ENCODE results near the gene DRAP1. TPM values are rescaled to one million over a fixed set of nuclear protein-coding genes. Genes with fewer than 3 reads are reported as not detected.

DRAP1 gene
- total RNA-seq, 1 experiment from 2014 or later = 114 TPM

DNA sequence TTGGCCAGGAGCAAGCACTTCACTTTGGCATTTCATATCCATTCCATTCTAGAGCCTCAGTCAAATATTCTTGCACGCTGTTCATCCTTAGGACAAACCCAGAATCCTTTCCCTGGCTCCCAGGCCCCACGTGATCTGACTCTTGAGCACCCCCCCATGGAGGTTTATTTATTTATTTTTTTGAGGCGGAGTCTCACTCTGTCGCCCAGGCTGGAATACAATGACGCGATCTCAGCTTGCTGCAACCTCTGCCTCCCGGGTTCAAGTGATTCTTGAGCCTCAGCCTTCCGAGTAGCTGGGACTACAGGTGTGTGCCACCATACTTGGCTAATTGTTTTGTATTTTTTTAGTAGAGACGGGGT is 13.3 kb downstream of the DRAP1 start:
- Mint-ChIP-seq H3K27me3 (ENCODE audit: low read depth) (no peaks in the 10 kb centered on the region), H3K4me3 (peak overlapping the region; percentile 22; the same call in 1 of the 2 replicates), H3K9me3 (no peaks in the 10 kb centered on the region), H3K27ac (no peak overlapping the region; the same call in 1 of the 2 replicates), H3K4me1 (peaks cover 21% of the 10 kb centered on the region), H3K36me3 (no peaks in the 10 kb centered on the region)
- DNase-seq (ENCODE audit: low spot score) (peak; percentile 37), ATAC-seq (peak; percentile 75)
- POLR2A ChIA-PET = interaction anchor here (1.0 to 1.2 kb wide), 2 partner anchors 14 to 73 kb away, joined by 4 to 6 read pairs; partner anchors contain the start of gene MUS81
- TF ChIP-seq ZSCAN18 (CRISPR knock-in tag; IDR thresholded peaks at IDR 0.05) (no peak), ZNF138 (CRISPR knock-in tag; conservative IDR thresholded peaks at IDR 0.05) (no peak), SP1 (CRISPR knock-in tag; conservative IDR thresholded peaks at IDR 0.05) (no peak), ZNF423 (CRISPR knock-in tag; IDR thresholded peaks at IDR 0.05) (no peak), RORB (CRISPR knock-in tag; IDR thresholded peaks at IDR 0.05) (no peak), GTF2I (CRISPR knock-in tag; conservative IDR thresholded peaks at IDR 0.05) (no peak), JUN (CRISPR knock-in tag; IDR thresholded peaks at IDR 0.05) (no peak), USF2 (CRISPR knock-in tag; IDR thresholded peaks at IDR 0.05) (peak; percentile 88), ZNF121 (CRISPR knock-in tag; IDR thresholded peaks at IDR 0.05) (0 out of 2 replicates have a peak, but pooled peaks have one; percentile 8), ATF1 (CRISPR knock-in tag; IDR thresholded peaks at IDR 0.05) (no peak), JAZF1 (CRISPR knock-in tag; IDR thresholded peaks at IDR 0.05) (no peak), CREM (CRISPR knock-in tag; IDR thresholded peaks at IDR 0.05) (no peak), ZNF671 (CRISPR knock-in tag; IDR thresholded peaks at IDR 0.05) (no peak), KAT7 (CRISPR knock-in tag; IDR thresholded peaks at IDR 0.05; ENCODE audit: borderline replicate concordance) (no peak)
- TF ChIP-seq, protein P1, sequence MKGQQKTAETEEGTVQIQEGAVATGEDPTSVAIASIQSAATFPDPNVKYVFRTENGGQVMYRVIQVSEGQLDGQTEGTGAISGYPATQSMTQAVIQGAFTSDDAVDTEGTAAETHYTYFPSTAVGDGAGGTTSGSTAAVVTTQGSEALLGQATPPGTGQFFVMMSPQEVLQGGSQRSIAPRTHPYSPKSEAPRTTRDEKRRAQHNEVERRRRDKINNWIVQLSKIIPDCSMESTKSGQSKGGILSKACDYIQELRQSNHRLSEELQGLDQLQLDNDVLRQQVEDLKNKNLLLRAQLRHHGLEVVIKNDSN (CRISPR knock-in tag; IDR thresholded peaks at IDR 0.05) = peak; percentile 89
- TF ChIP-seq, protein P2, sequence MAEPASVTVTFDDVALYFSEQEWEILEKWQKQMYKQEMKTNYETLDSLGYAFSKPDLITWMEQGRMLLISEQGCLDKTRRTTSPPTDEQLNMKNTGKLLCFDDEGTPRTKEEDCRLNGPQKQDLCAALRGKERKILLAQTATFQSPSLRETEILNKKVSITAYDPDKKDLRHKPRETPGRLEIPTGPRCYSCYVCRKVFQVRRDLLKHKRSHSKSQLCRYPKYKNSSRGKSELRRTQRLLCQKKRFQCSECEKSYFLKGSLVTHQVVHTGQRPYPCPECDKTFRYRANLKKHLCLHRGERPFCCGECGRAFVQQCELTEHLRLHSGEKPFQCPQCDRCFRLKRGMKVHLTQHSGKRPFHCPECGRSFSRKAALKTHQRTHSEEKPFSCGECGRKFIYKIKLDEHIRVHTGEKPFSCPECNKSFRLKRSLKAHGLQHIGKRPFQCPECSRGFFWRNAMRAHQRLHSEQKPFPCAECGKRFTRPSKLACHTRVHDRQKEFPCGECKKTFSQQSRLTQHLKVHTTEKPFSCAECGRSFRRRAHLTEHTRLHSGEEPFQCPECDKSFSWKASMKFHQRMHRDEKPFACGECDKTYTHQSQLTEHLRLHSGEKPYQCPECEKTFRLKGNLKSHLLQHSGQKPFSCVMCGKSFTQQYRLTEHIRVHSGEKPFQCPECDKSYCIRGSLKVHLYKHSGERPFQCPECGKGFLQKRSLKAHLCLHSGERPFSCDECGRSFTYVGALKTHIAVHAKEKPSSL (CRISPR knock-in tag; conservative IDR thresholded peaks at IDR 0.05) = no peak
- CTCF ChIA-PET = interaction anchor here (0.6 to 3.7 kb wide), 18 partner anchors 11 to 153 kb away, joined by 3 to 24 read pairs (median 8); partner anchors contain the start of genes C11orf68, CCDC85B, FIBP and MUS81

DNA sequence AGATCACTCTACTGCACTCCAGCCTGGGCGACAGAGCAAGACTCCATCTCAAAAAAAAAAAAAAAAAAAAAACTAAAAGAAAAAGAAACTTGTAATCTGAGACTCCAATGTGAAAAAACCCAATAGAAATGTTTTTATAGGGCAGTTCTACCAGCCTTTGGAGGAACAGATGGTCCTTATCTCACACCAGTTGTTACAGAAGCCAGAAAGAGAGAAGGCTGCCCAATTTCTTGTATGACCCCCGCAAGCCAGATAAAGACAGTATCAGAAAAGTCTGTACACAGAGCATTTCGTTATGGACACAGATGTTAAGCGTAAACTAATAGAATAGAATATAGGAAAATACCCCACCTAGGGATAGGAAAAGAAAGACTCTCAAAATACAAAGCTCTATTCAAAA is 14.8 kb downstream of the DRAP1 start:
- ChIA-PET CTCF (interaction anchor here (0.6 to 1.2 kb wide), 3 partner anchors 13 to 75 kb away, joined by 3 to 4 read pairs (median 3); partner anchors contain the start of gene FIBP), POLR2A (no interaction called here)
- Mint-ChIP-seq H3K4me1 (peaks cover 30% of the 10 kb centered on the region), H3K27me3 (ENCODE audit: low read depth) (no peaks in the 10 kb centered on the region), H3K36me3 (no peaks in the 10 kb centered on the region), H3K27ac (no peak overlapping the region), H3K4me3 (no peak overlapping the region), H3K9me3 (no peaks in the 10 kb centered on the region)
- DNase-seq (ENCODE audit: low spot score) (no peak), ATAC-seq (no peak)
- TF ChIP-seq SMAD3 (CRISPR knock-in tag; IDR thresholded peaks at IDR 0.05; ENCODE audit: borderline replicate concordance) (no peak), AR (CRISPR knock-in tag; IDR thresholded peaks at IDR 0.05) (no peak), GABPB1 (CRISPR knock-in tag; IDR thresholded peaks at IDR 0.05) (no peak), HMGA2 (CRISPR knock-in tag; IDR thresholded peaks at IDR 0.05) (no peak), ZSCAN18 (CRISPR knock-in tag; IDR thresholded peaks at IDR 0.05) (no peak)
- TF ChIP-seq, protein P3, sequence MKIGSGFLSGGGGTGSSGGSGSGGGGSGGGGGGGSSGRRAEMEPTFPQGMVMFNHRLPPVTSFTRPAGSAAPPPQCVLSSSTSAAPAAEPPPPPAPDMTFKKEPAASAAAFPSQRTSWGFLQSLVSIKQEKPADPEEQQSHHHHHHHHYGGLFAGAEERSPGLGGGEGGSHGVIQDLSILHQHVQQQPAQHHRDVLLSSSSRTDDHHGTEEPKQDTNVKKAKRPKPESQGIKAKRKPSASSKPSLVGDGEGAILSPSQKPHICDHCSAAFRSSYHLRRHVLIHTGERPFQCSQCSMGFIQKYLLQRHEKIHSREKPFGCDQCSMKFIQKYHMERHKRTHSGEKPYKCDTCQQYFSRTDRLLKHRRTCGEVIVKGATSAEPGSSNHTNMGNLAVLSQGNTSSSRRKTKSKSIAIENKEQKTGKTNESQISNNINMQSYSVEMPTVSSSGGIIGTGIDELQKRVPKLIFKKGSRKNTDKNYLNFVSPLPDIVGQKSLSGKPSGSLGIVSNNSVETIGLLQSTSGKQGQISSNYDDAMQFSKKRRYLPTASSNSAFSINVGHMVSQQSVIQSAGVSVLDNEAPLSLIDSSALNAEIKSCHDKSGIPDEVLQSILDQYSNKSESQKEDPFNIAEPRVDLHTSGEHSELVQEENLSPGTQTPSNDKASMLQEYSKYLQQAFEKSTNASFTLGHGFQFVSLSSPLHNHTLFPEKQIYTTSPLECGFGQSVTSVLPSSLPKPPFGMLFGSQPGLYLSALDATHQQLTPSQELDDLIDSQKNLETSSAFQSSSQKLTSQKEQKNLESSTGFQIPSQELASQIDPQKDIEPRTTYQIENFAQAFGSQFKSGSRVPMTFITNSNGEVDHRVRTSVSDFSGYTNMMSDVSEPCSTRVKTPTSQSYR (CRISPR knock-in tag; IDR thresholded peaks at IDR 0.05) = no peak
